ENCODE results near the gene PARP8.
"Not testable (repeated sequence)": the region's sequence is repeated elsewhere in the genome, so short reads cannot be mapped to it uniquely, and the experiment has no call there.

DNA sequence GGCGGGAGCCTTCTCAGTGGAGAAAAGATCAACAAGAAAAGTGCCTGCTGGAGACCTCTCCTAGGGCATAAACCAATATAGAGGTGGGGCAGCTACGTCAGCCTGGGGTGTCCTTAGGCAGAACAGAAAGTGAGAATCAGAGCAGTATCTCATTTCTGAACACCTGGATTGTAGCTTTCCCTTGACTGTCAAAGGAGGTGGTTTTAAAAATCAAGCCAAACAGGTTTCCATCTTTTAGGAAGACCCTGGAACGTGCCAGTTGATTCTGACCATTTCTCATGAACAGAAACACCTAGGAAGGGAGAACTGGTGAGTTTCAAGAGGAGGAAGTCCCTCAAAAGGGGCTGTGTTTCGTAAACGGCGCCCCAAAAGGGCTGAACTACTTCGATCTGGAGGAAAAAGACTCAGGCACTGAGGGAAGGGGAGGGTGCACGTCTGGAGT is 655 bp upstream of the PARP8 start:
- TF ChIP-seq CREB1 (CRISPR knock-in tag; IDR thresholded peaks at IDR 0.05): not testable (repeated sequence)
- TF ChIP-seq, protein P1, sequence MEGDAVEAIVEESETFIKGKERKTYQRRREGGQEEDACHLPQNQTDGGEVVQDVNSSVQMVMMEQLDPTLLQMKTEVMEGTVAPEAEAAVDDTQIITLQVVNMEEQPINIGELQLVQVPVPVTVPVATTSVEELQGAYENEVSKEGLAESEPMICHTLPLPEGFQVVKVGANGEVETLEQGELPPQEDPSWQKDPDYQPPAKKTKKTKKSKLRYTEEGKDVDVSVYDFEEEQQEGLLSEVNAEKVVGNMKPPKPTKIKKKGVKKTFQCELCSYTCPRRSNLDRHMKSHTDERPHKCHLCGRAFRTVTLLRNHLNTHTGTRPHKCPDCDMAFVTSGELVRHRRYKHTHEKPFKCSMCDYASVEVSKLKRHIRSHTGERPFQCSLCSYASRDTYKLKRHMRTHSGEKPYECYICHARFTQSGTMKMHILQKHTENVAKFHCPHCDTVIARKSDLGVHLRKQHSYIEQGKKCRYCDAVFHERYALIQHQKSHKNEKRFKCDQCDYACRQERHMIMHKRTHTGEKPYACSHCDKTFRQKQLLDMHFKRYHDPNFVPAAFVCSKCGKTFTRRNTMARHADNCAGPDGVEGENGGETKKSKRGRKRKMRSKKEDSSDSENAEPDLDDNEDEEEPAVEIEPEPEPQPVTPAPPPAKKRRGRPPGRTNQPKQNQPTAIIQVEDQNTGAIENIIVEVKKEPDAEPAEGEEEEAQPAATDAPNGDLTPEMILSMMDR (IDR thresholded peaks at IDR 0.05): not testable (repeated sequence)
- TF ChIP-seq, protein P2, sequence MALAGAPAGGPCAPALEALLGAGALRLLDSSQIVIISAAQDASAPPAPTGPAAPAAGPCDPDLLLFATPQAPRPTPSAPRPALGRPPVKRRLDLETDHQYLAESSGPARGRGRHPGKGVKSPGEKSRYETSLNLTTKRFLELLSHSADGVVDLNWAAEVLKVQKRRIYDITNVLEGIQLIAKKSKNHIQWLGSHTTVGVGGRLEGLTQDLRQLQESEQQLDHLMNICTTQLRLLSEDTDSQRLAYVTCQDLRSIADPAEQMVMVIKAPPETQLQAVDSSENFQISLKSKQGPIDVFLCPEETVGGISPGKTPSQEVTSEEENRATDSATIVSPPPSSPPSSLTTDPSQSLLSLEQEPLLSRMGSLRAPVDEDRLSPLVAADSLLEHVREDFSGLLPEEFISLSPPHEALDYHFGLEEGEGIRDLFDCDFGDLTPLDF (CRISPR knock-in tag; IDR thresholded peaks at IDR 0.05): not testable (repeated sequence)

Data from WTC11 (cell line).